Activated naive CD4-positive, alpha-beta T cell treated with Interleukin-2 at 50 U/mL for 16 hours (primary cell): ENCODE data around the gene LRRC56.

Experiments
- DNase-seq: peaks from one replicate; pipeline ENCODE4 v3.0.0-alpha.2; 2020

The LRRC56 gene

DNA sequence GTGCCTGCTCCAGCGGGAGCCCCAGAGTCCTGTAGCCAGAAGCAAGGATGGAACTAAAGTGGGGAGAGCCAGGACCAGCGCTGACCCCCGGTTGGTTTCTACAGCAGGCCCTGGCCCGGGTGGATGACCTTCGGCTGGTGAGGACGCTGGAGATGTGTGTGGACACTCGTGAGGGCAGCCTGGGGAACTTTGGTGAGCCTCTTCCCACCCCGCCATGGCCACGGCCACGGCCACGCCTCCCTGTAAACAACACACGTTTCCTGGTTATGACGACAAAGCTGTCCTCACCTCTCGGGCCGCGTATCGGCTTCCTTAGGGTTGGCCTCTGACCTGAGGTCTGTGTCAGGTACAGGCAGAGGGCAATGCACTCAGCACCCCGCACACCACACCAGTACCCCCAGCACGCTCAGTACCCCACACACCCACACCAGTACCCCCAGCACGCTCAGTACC is 4.1 kb downstream of the LRRC56 start:
- no peak for DNase-seq

DNA sequence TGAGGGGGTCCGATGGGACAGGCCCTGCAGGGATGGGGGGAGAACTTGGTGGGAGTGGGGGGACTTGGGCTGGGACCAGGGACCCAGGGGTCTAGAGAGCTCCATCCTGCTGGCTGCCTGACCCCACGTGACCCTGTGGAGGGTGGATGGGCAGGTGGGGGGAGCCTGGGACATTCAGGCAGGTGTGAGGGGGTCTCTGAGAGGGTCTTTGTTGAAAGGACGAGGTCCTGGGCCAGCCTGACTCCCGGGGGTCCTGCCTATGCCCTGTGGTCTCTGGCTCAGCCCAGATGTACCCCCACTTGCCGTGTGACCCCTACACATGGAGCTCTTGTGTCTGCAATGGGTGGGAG is 7.5 kb downstream of the LRRC56 start:
- no peak for DNase-seq

DNA sequence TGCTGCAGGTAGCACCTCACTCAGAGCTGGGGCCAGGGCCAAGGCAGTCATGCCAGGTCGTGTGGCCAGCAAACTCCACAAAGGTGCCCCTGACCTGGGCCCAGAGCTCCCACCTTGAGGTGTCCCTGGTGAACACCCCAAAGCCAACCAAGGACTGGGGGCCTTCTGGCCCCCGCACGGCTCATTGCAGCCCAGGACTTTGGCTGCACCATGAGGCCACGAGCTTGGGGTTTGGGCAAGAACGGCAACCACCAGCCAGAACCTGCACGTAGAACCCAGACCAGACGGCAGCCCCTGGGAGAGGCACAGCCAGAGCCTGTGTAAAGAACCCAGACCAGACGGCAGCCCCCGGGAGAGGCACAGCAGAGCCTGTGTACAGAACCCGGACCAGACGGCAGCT is 7.8 kb downstream of the LRRC56 start:
- DNase-seq: no peak

DNA sequence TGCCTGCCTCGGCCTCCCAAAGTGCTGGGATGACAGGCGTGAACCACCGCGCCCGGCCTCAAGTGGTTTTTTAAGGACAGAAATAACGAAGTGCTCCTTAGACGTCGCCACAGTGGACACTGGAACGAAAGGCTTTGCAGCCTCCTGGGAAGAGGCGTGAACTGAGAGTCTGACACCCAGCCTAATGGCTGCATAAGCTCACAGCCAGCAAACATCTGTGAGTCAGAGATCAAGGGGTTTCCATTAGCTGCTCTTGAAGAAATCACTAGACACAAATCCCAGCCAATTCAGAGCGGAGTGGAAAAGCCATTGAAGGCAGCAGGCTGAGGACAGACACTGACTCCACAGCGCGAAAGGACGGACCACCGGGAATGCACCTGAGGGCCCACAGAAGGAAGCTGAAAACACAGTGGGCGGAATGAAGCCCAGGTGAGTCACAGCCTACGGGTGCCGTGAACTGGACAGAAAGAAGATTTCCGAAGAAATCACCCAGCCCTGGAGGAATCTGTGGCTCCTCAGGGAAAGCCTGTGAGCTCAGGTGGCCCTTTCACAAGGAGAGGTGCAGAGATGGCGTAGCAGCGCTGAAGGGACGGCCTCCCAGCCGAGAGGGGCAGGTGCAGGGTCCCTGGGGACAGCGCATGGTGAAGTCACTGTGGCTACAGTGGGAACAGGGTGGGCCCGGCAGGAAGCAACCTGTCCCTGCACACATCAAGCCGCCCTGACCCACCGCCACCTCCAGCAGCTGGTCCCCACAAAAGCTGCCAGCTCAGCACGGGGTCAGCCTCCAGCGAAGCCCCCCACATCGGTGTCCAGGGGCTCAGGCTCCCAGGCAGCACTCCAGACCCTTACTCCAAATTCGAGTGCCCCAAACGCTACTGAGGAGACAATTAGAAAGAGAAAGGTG is 11.6 kb downstream of the LRRC56 start:
- DNase-seq: no peak

DNA sequence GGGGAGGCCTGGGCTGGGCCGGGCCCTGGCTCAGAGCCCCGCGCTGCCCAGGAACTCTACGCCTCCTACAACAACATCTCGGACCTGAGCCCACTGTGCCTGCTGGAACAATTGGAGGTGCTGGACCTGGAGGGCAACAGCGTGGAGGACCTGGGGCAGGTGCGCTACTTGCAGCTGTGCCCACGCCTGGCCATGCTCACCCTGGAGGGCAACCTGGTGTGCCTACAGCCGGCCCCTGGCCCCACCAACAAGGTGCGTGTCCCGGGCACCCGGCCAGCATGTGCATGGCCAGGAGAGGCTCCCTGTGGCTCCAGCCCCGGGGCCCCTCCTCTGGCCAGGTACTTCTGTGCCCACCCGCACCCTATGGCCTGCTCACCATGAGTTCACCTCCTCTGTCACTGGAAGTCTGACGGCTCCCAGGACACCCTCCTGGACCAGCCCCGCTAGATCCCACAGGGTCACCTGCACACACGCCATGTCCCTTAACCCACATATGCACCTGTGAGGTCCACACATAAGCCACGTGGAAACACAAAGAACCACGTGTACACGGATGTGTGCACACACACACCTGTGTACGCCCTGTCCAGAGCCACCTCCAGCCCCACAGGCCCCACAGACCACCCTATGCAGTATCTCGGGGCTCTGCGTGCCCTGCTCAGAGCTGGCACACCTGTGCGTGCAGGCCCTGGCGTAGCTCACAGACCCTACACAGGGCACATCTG is 12.9 kb downstream of the LRRC56 start:
- DNase-seq: no peak

DNA sequence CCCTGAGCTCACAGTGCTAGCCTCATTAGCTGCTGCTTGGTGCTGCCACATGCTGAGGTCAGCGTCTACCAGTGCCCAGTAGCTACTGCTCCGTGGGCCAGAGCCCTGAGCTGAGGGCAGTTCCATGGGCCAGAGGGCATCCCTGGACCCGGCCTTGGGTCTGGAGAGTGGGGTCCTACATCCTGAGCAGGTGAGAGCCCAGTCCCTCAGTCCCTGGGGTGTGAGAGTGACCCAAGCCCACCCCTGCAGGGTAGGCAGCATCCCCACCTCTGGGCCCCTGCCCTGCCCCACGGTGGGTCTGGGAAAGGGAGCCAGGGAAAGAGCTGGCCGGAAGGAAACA is 13.4 kb downstream of the LRRC56 start:
- DNase-seq: no peak

DNA sequence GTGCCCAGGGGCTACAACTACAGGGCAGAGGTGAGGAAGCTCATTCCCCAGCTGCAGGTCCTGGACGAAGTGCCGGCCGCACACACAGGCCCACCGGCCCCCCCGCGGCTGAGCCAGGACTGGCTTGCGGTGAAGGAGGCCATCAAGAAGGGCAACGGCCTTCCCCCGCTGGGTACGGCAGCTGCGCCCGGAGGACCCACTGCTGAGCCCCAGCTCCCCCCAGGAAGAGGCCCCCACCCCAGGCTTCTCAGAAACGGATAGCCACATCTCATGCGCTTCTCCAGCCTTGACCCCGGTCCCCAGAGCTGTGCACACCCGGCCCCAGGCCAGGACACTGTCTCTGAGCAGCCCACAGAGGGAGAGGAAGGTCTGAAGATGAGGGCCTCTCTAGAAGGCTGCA is 13.8 kb downstream of the LRRC56 start:
- no peak for DNase-seq

DNA sequence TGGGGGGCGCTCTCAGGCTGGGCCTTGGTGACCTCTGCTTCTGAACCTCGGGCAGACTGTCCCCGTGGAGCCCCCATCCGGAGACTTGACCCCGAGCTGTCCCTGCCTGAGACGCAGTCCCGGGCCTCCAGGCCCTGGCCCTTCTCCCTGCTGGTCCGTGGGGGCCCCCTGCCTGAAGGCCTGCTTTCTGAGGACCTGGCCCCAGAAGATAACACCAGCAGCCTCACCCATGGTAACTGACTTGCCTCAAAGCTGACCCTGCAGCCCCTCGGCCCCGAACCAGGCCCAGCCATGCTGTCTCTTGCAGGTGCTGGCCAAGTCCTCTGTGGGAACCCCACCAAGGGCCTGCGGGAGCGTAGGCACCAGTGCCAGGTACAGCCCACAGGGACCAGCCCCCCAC is 14.3 kb downstream of the LRRC56 start:
- no peak for DNase-seq

DNA sequence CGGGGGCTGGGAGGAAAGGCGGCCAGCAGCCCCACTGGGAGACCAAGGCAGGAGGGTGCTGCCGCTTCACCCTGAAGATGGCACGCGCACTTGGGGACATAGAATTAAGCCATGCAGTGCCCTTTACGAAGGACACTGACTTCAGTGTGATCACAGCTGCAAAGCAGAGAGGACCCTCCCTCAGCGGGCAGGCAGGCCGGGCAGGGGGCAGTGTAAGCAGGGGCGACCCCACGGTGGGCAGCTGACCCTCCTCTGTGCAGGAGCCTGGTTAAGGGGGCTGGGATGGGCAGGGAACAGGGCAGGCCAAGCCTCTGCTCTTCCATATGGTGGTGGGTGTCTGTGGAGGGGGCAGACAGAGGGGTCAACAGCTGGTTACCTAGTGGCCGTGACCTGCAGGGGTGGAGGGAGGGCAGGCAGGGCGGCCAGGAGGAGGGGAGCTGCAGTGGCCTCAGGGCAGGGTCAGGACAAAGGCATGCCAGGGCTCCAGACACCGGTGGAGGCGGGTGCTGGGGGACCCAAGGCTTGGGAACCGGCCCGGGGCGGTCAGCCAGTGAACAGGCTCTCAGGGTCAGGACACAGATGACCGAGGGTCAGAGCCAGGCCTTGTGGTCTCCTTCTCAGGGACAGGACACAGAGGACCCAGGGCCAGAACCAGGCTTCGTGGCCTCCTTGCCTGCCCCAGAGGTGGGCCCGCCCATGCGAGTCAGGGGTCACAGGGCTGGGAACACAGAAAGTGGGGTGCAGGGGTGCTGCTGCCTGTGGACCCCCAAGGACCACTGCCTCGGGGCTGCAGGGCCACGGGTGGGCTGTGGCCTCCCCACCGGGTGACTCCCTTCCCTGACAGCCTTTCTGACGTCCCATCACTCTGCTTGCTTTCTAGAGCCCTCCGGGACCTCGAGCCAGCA is 16.0 kb downstream of the LRRC56 start:
- DNase-seq: no peak

DNA sequence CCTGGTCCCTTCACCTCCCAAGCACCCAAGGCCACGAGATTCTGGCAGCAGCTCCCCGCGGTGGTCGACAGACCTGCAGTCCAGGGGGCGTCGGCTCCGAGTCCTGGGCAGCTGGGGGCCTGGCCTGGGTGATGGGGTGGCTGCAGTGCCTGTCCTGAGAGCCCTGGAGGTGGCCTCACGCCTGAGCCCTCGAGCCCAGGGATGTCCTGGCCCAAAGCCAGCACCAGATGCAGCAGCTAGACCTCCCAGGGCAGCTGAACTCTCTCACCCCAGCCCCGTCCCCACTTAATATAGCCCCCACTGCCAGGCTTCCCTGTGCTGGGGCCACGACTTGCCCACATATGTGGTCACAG is 16.6 kb downstream of the LRRC56 start:
- no peak for DNase-seq

DNA sequence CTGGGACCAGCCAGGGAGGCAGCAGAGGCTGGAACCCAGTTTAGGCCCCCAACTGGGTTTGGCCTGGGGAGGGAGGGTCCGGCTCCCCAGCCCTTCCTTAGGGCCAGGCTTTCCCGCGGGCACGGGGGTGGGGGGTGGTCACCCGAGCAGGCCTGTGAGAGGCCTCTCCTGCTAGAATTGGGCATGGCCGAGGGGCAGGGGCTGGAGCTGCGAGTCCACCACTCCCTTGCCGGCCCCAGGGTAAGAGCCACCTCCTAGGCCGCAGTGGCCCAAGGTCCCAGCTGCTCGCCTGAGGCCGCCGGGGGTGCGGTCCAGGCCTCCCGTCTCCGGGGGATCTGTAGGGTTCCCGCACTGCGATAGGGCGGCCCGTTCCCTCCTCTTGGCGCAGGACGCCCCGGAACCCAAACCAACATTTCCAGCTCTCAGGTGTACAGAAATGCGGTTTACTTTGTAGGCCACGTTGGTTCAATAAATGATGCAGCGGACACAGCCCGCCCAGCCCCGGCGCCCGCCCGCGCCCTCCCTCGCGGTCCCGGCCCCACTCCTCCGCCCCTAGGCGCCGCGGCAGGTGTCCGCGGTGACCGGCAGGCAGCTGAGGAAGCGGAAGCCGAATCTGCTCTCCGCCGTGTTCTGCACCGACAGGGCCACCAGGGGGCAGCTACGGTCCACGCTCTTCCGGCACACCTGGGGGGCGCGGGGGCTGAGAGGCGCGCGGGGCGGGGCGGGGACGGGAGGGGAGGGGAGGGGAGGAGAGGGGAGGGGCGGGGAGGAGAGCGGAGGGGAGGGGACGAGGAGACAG is 17.3 kb downstream of the LRRC56 start:
- DNase-seq: peak; percentile 79

DNA sequence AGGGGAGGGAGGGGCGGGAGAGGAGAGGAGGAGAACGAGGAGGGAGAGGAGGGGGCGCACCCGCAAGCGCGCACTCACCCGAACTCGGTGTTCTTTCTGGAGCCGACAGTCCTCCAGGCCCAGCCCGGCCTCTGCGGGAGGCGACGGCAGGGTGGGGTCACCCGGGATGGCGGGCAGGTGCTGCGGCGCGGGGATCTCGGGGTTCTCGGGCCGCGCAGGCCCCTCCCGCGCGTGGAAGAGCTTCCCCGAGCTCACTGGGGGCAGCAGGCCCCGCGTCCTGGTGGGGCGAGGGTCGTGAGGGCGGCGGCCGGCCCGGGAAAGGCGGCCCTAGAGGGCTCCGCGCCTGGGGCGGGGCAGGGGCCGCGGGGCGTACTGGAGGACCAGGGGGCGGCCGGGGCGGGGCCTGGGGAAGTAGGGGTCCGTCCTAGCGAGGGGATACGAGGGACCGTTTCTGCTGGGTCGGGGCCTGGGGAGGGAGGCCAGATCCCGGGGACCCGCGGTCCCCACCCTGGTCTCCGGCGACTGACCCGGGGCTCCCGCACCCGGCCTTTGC is 18.0 kb downstream of the LRRC56 start:
- DNase-seq: no peak

DNA sequence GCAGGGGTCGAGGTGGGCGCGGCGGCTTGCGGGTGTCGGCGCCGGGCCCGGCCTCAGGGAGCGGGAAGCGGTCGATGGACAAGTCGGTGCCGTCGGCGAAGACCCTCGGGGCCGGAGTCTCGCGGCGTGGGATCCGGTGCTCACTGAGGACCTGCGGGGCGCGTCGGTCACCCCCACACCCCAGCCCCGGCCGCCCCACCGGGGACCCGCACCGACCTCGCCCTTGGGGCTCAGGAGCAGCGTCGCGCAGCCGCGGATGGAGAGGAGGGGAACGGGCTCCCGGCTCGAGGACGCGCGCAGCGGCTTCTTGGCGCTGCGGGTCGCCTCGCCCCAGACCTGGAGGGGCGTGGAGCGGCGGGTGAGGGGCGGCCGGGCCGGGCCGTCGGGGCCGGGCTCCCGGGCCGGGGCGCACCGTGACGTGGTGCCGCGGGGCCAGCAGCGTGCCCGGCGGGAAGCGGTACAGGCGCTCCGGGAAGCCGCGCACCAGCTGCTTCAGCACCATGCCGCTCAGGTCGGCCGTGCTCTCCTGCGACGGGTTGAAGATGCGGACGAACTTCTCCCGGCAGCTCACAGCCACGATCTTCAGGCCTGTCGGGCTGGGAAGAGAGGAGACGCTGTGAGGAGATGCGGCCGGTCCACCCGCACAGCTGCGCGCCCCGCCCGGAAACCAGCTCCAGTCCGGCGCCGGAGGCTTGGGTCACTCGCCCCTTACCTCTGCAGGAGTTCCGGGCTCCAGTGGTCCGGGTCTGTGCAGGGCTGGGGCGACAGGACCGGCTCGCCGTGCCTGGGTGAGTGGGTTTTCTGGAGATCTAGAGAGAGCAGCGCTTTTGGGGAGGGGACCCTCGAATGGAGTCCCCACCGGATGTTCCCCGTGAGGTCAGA is 18.7 kb downstream of the LRRC56 start:
- DNase-seq: no peak

DNA sequence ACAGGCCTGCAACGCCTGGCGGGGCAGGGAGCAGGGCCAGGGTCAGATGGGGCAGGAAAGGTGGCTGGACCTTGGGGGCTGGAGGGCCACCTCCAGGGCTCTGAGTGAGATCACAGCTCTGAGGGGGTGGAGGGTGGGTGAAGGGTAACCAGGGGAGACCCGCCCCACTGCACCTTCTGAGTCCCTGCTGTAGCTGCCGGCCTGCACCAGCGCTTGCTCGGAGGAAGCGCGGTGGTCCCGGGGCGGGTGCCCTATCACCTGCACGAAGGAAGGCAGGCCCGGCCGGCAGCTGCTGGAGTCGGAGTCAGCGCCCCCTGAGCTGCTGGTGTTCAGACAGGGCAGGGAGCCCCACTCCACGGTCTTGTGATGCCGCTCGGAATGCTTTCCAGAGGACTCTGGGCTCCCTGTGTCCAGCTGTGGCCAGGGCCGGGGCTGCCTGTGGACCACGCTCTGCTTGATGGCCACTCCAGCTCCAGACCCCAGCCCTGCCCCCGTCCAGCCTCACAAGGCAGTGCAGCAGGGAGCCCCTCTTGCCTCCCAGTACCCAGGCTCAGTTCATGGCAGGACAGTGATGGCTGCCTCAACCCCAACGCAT is 19.4 kb downstream of the LRRC56 start:
- DNase-seq: no peak

DNA sequence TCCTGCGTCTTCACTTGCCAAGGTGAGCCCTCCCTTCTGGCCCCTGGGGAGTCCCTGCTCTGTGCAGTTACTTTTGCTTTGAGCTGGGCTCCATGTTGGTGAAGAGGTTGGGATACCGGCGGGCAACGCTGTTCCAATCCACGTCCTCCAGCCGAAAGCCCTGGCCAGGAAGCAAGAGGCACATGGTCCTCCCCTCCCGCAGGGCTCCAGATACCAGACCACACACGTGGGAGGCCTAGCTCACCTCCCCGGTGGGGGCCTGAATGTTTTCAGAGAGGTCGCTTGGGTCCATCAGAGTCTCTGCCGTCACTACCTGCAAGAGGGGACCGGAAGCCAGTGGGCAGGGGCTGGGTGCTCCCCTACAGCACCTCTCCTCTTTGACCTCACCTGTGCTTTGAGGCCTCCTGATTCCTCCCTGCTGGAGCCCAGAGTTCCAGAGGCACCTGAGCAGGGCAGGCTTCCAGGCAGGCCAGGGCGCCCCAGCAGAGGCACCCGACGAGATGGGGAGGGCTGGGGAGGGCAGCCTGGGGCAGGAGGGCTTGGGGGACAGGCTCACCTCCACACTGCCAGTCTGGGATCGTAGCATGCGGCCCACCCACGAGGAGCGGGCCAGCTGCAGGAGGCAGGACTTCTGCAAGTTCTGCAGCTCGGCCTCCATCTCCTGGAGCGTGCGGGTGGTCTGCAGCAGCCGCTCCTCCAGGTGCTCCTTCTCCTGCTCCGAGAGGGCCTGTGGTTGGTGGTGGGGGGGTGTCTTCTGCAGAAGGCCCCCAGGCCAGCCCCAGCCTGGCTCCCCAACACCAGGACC is 20.2 kb downstream of the LRRC56 start:
- no peak for DNase-seq

DNA sequence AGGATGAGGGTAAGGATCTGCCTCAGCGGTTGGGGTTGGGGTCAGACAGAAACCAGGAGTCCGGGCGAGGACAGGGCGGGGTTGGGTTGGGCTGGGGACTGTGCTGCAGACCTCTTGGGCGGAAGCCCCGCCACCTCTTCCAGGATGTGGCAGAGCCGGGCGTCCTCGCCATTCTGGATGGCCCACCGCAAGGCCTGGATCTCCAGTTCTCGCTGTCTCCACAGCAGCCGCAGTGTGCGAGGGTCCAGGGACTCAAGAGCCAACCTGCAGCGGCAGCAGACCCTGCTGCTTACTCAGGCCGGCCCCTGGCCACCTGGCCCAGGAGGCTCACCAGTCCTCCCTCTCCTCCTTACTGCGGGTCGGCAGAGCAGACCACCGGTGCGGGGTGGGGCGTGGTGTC is 21.2 kb downstream of the LRRC56 start:
- no peak for DNase-seq

DNA sequence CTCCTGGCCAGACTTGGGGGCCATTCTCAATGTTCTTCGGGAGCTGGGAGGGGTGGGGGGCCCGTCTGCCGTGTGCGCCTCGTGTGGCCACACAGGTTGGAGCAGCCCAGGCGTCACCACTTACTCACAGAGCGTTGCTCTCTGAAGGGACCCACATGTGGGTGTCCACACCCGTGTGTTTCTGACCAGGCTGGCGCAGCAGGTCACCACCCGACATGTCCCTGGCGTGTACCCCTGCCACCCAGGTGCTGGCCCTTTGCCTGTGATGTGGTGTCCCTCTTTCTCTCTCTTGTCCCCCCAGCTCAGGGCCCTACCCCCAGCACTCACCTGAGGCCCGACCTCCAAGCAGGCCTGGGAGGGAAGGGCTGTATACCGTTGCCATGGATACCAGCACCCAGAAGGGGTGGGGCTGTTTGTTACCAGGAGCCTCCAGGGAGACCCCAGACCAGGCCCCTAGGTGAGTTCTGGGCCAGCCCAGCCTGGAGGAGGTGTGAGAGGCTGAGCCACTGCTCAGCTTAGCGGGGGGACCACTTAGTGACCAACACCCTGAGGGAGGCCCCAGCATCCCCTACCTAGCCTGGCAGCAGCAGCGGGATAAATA is 21.8 kb downstream of the LRRC56 start:
- no peak for DNase-seq

DNA sequence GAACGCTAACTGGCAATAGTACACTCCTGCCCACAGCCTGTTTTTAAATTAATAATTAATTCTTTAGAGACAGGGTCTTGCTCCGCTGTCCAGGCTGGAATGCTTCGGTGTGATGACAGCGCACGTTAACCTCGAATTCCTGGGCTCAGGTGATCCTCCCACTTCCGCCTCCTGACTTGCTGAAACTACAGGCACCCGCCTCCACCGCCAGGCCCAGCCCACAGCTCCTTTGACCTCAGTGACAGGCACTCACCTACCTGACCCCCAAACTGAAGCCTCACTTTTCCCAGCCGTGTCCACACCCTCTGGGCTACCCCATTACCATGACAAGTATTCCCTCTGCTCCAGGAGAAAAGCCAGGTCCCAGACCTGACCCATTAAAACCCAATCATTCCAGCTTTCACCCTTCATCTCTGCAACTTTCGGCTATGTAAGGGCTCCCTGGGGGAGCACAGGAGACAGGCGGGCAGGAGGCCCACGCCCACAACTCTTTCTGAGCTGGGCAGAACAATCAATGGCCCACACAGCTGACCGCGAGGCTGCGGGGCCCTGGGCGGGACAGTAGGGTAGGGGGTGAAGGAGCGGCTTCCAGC is 22.5 kb downstream of the LRRC56 start:
- DNase-seq: no peak
